HEK293 (cell line): ENCODE data around the gene OSCAR.

Experiments used
- CTCF ChIA-PET: fragments of 350-600 bp; formaldehyde crosslinking; extraction: SDS; loops from one replicate; lab custom pipeline; 2021; ENCODE audit warnings: antibody characterized with exemption; lab: Yijun Ruan, JAX
- POLR2A ChIA-PET: fragments of 300-600 bp; formaldehyde crosslinking; extraction: SDS; loops from one replicate; lab custom pipeline; 2020; ENCODE audit warnings: antibody characterized with exemption, inconsistent platforms; lab: Yijun Ruan, JAX
- H3K27ac ChIP-seq: fragments of 200-500 bp; sonication (Bioruptor generic); 2 replicates; pipeline ENCODE4 v1.5.1; 2014; ENCODE audit warnings: low read depth, low read length, control low read depth, inconsistent platforms; ENCODE audit errors: extremely low read depth
- H3K36me3 ChIP-seq, 2 experiments: fragments of 200-500 bp in 1 of 2; sonication (Bioruptor generic) in 1 of 2; 1 replicate in 1 of 2; 2 replicates in 1 of 2; pipeline ENCODE4 v1.5.1; 2014 to 2017; ENCODE audit warnings: inconsistent platforms in 2 of 2, low read length in 2 of 2; ENCODE audit not compliant: control insufficient read depth in 2 of 2, insufficient read depth in 1 of 2
- H3K4me1 ChIP-seq: fragments of 200-500 bp; sonication (Bioruptor generic); 2 replicates; pipeline ENCODE4 v1.5.1; 2014; ENCODE audit warnings: mild to moderate bottlenecking, low read length, inconsistent platforms; ENCODE audit not compliant: control insufficient read depth, insufficient read depth
- H3K4me3 ChIP-seq: 2 replicates; pipeline ENCODE4 v1.5.1; 2011; ENCODE audit warnings: low read depth, mild to moderate bottlenecking, control low read depth, low read length, moderate library complexity
- H3K9me3 ChIP-seq: fragments of 200-500 bp; sonication (Bioruptor generic); 2 replicates; pipeline ENCODE4 v1.5.1; 2014; ENCODE audit warnings: low read depth, low read length, inconsistent platforms; ENCODE audit not compliant: control insufficient read depth, insufficient read depth
- AEBP2 ChIP-seq: fragments of 450-650 bp; formaldehyde crosslinking; IDR thresholded peaks from 2 replicates; pipeline ENCODE4 v1.5.1; 2016; ENCODE audit warnings: missing biosample characterization, missing genetic modification characterization, borderline replicate concordance
- ATF2 ChIP-seq: fragments of 450-650 bp; formaldehyde crosslinking; IDR thresholded peaks from 2 replicates; pipeline ENCODE4 v1.5.1; 2016; ENCODE audit warnings: missing biosample characterization, missing genetic modification characterization, low read depth
- GLI2 ChIP-seq: fragments of 450-650 bp; formaldehyde crosslinking; IDR thresholded peaks from 2 replicates; pipeline ENCODE4; 2017; ENCODE audit warnings: missing biosample characterization, missing genetic modification characterization, low read depth, borderline replicate concordance
- GLI4 ChIP-seq: fragments of 450-650 bp; formaldehyde crosslinking; IDR thresholded peaks from 2 replicates; pipeline ENCODE4 v1.5.1; 2016; ENCODE audit warnings: missing biosample characterization, missing genetic modification characterization
- HIC1 ChIP-seq: fragments of 450-650 bp; formaldehyde crosslinking; IDR thresholded peaks from 2 replicates; pipeline ENCODE4 v1.5.1; 2016; ENCODE audit warnings: missing biosample characterization, missing genetic modification characterization
- KLF8 ChIP-seq: fragments of 450-650 bp; formaldehyde crosslinking; IDR thresholded peaks from 2 replicates; pipeline ENCODE4 v1.5.1; 2016; ENCODE audit warnings: missing biosample characterization, missing genetic modification characterization
- SALL2 ChIP-seq: fragments of 450-650 bp; formaldehyde crosslinking; IDR thresholded peaks from 2 replicates; pipeline ENCODE4 v1.5.0; 2017; ENCODE audit warnings: missing biosample characterization, mild to moderate bottlenecking, missing genetic modification characterization, borderline replicate concordance
- WT1 ChIP-seq: fragments of 450-650 bp; formaldehyde crosslinking; IDR thresholded peaks from 2 replicates; pipeline ENCODE4 v1.5.1; 2016; ENCODE audit warnings: missing biosample characterization, missing genetic modification characterization
- ZNF133 ChIP-seq: fragments of 450-650 bp; formaldehyde crosslinking; IDR thresholded peaks from 2 replicates; pipeline ENCODE4 v1.5.1; 2016; ENCODE audit warnings: missing biosample characterization, missing genetic modification characterization
- ZNF266 ChIP-seq: fragments of 450-650 bp; formaldehyde crosslinking; IDR thresholded peaks from 2 replicates; pipeline ENCODE4 v1.5.1; 2016; ENCODE audit warnings: missing biosample characterization, missing genetic modification characterization, low read depth
- ZNF292 ChIP-seq: fragments of 450-650 bp; formaldehyde crosslinking; IDR thresholded peaks from 2 replicates; pipeline ENCODE4 v1.5.1; 2016; ENCODE audit warnings: low read depth, missing biosample characterization, missing genetic modification characterization, borderline replicate concordance
- ZNF341 ChIP-seq: fragments of 450-650 bp; formaldehyde crosslinking; IDR thresholded peaks from 2 replicates; pipeline ENCODE4; 2016; ENCODE audit warnings: low read depth, missing biosample characterization, missing genetic modification characterization
- ZNF37A ChIP-seq: fragments of 450-650 bp; IDR thresholded peaks from 2 replicates; pipeline ENCODE4 v1.5.1; 2018; ENCODE audit warnings: missing biosample characterization, missing genetic modification characterization
- ZNF391 ChIP-seq: fragments of 450-650 bp; formaldehyde crosslinking; IDR thresholded peaks from 2 replicates; pipeline ENCODE4 v1.5.1; 2016; ENCODE audit warnings: low read depth, missing biosample characterization, missing genetic modification characterization, borderline replicate concordance
- ZNF488 ChIP-seq: fragments of 450-650 bp; formaldehyde crosslinking; IDR thresholded peaks from 2 replicates; pipeline ENCODE4 v1.5.1; 2016; ENCODE audit warnings: missing biosample characterization, missing genetic modification characterization
- ZNF510 ChIP-seq: fragments of 450-650 bp; formaldehyde crosslinking; IDR thresholded peaks from 2 replicates; pipeline ENCODE4 v1.5.1; 2018; ENCODE audit warnings: mild to moderate bottlenecking, missing genetic modification characterization, missing biosample characterization; ENCODE audit not compliant: insufficient replicate concordance
- ZNF561 ChIP-seq: fragments of 450-650 bp; IDR thresholded peaks from 2 replicates; pipeline ENCODE4 v1.5.1; 2018; ENCODE audit warnings: missing biosample characterization, missing genetic modification characterization, borderline replicate concordance
- ZNF645 ChIP-seq: fragments of 450-650 bp; formaldehyde crosslinking; IDR thresholded peaks from 2 replicates; pipeline ENCODE4; 2016; ENCODE audit warnings: missing biosample characterization, missing genetic modification characterization
- ZNF704 ChIP-seq: fragments of 450-650 bp; formaldehyde crosslinking; IDR thresholded peaks from 2 replicates; pipeline ENCODE4 v1.5.1; 2016; ENCODE audit warnings: missing biosample characterization, missing genetic modification characterization
- ZNF76 ChIP-seq: fragments of 450-650 bp; formaldehyde crosslinking; IDR thresholded peaks from 2 replicates; pipeline ENCODE4; 2016; ENCODE audit warnings: low read depth, missing biosample characterization, missing genetic modification characterization, borderline replicate concordance
- ZNF785 ChIP-seq: fragments of 450-650 bp; formaldehyde crosslinking; IDR thresholded peaks from 2 replicates; pipeline ENCODE4 v1.5.1; 2016; ENCODE audit warnings: missing biosample characterization, missing genetic modification characterization
- ZNF843 ChIP-seq: fragments of 450-650 bp; formaldehyde crosslinking; IDR thresholded peaks from 2 replicates; pipeline ENCODE4 v1.5.1; 2016; ENCODE audit warnings: missing biosample characterization, missing genetic modification characterization

Gene OSCAR

GRCh38 chr19:54104998-54105715, 4.6 kb upstream of the OSCAR start:
- H3K36me3 ChIP-seq: peaks cover 49 to 55% of the 10 kb centered on the region in 2 experiments
- ChIA-PET POLR2A (interaction anchor here (0.7 kb wide), 1 partner anchor 8 kb away, joined by 3 read pairs; no protein-coding TSS in a partner anchor), CTCF (interaction anchor here (0.7 kb wide), 1 partner anchor 158 kb away, joined by 3 read pairs; no protein-coding TSS in a partner anchor)
- no peak for TF ChIP-seq ZNF488 (tag by site-specific recombination)
- no peak for TF ChIP-seq ZNF341
- TF ChIP-seq ZNF292 (tag by site-specific recombination): no peak
- no peak for TF ChIP-seq ZNF510 (tag by site-specific recombination)
- TF ChIP-seq KLF8 (tag by site-specific recombination): no peak
- TF ChIP-seq ZNF133 (tag by site-specific recombination): no peak
- no peak for TF ChIP-seq ZNF645
- H3K4me3 ChIP-seq: no peak overlapping the region
- H3K9me3 ChIP-seq: no peaks in the 10 kb centered on the region
- H3K27ac ChIP-seq: 0 out of 2 replicates have a peak overlapping the region, but pooled peaks have one; percentile 9
- peaks cover 2% of the 10 kb centered on the region; the same call in 1 of the 2 replicates for H3K4me1 ChIP-seq

- Histone ChIP-seq H3K4me1 (peaks cover 2% of the 10 kb centered on the region; the same call in 1 of the 2 replicates), H3K9me3 (no peaks in the 10 kb centered on the region), H3K27ac (peak within 1 kb of the TSS; percentile 63; the same call in 1 of the 2 replicates), H3K36me3 (peaks cover 23 to 35% of the 10 kb centered on the region in 2 experiments), H3K4me3 (peak within 1 kb of the TSS; percentile 97)
- ChIA-PET POLR2A (interaction anchor here (1.0 to 2.8 kb wide), 3 partner anchors 12 to 224 kb away, joined by 3 to 29 read pairs (median 12); partner anchors contain the start of genes CNOT3, PRPF31 and TFPT), CTCF (interaction anchor here (0.6 to 0.7 kb wide), 2 partner anchors 74 to 166 kb away, joined by 3 read pairs; no protein-coding TSS in a partner anchor)
- TF ChIP-seq ZNF391 (tag by site-specific recombination) (no peak), GLI2 (tag by site-specific recombination) (no peak), AEBP2 (tag by site-specific recombination) (no peak), ZNF37A (tag by site-specific recombination) (no peak), ZNF133 (tag by site-specific recombination) (no peak), HIC1 (tag by site-specific recombination) (peak; percentile 69), GLI4 (tag by site-specific recombination) (peak; percentile 74; the same call in 1 of the 2 replicates), ATF2 (tag by site-specific recombination) (no peak), ZNF843 (tag by site-specific recombination) (peak; percentile 30; the same call in 1 of the 2 replicates), ZNF266 (no peak), ZNF561 (tag by site-specific recombination) (no peak), WT1 (tag by site-specific recombination) (no peak), ZNF704 (tag by site-specific recombination) (no peak), SALL2 (no peak), ZNF785 (tag by site-specific recombination) (peak; percentile 49; the same call in 1 of the 2 replicates), ZNF341 (no peak), ZNF76 (tag by site-specific recombination) (peak; percentile 97)
Observed at GRCh38 chr19:54102421-54103169, 2.0 kb upstream of the OSCAR start, which contains the start of gene NDUFA3. TSS of gene NDUFA3 (plus strand) at chr19:54102855. CDS start at chr19:54102879, 24 bp downstream.
